Prostate gland (tissue), 2 donors: ENCODE data around the gene FAM181B.

Source experiments
- POLR2A ChIP-seq: fragments of 450-650 bp; IDR thresholded peaks from one replicate; pipeline ENCODE4 v1.6.1; 2016; ENCODE audit warnings: antibody characterized with exemption, mild to moderate bottlenecking
- POLR2AphosphoS5 ChIP-seq: sonication (generic); formaldehyde crosslinking; IDR thresholded peaks from one replicate; pipeline ENCODE4 v1.6.1; 2017; ENCODE audit warnings: antibody characterized with exemption
- TF ChIP-seq, protein P1 (sequence below), 4 experiments: fragments of 200-600 bp in 2 of 4; fragments of 450-650 bp in 2 of 4; sonication (generic) in 2 of 4; IDR thresholded peaks; 1 replicate in 3 of 4; 2 replicates in 1 of 4; pipeline ENCODE4 v1.5.1; 2016 to 2019; ENCODE audit warnings: antibody characterized with exemption in 4 of 4, mild to moderate bottlenecking in 2 of 4, moderate library complexity in 2 of 4

DNA sequence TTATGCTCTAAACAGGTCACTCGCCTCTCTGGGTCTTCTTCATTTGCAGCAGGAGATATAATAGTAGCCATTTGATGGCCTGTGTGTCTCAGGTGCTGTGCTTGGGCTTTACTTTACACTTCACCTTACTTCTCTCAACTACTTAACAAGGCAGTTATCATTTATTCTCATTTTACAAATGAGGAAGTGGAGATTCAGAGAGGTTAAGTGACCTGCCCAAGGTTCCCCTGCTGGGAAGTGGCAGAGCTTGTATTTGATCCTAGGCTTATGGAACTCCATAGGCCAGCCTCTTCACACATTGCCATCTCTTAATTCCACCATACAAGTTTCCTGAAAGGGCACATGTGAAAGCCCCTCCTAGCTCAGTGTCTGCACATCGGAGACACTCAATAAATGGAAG, 30.4 kb downstream of the FAM181B start:
- TF ChIP-seq, protein P1, sequence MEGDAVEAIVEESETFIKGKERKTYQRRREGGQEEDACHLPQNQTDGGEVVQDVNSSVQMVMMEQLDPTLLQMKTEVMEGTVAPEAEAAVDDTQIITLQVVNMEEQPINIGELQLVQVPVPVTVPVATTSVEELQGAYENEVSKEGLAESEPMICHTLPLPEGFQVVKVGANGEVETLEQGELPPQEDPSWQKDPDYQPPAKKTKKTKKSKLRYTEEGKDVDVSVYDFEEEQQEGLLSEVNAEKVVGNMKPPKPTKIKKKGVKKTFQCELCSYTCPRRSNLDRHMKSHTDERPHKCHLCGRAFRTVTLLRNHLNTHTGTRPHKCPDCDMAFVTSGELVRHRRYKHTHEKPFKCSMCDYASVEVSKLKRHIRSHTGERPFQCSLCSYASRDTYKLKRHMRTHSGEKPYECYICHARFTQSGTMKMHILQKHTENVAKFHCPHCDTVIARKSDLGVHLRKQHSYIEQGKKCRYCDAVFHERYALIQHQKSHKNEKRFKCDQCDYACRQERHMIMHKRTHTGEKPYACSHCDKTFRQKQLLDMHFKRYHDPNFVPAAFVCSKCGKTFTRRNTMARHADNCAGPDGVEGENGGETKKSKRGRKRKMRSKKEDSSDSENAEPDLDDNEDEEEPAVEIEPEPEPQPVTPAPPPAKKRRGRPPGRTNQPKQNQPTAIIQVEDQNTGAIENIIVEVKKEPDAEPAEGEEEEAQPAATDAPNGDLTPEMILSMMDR (IDR thresholded peaks at IDR 0.05): no peak
- TF ChIP-seq POLR2AphosphoS5: no peak
- no peak for TF ChIP-seq POLR2A
